Common myeloid progenitor, CD34-positive (primary cell): Measurements from ENCODE around the gene ZNF276.
A peak's percentile ranks its signal among the peaks of the same experiment; 100 is the strongest.

ENCODE experiments used
- CTCF ChIA-PET: fragments of 350-600 bp; sonication (Branson Sonifier 250); formaldehyde crosslinking; loops from one replicate; lab custom pipeline; 2021; ENCODE audit warnings: antibody characterized with exemption; lab: Charles Lee
- POLR2A ChIA-PET: fragments of 350-600 bp; sonication (Branson Sonifier 250); formaldehyde crosslinking; loops from one replicate; lab custom pipeline; 2021; ENCODE audit warnings: antibody characterized with exemption; lab: Charles Lee
- DNase-seq, 3 donors: peaks; one replicate each; pipeline versions ENCODE4 v3.0.0 to v3.0.0-alpha.2; 2013
- H3K27ac ChIP-seq, 2 experiments: 1 replicate in 1 of 2; 2 replicates in 1 of 2; pipeline ENCODE4 v1.7.0; 2013; ENCODE audit warnings: inconsistent platforms in 2 of 2, low read length in 2 of 2, mild to moderate bottlenecking in 2 of 2, low read depth in 1 of 2, moderate library complexity in 1 of 2; ENCODE audit not compliant: severe bottlenecking in 2 of 2, insufficient read depth in 1 of 2, poor library complexity in 1 of 2
- H3K27me3 ChIP-seq, 5 experiments: replicated peaks in 2 of 5; 1 replicate in 3 of 5; 2 replicates in 2 of 5; pipeline versions ENCODE4 v1.6.1 to v1.7.0; 2013; ENCODE audit warnings: low read length in 4 of 5, mild to moderate bottlenecking in 2 of 5, moderate library complexity in 2 of 5, inconsistent platforms in 1 of 5; ENCODE audit not compliant: insufficient read depth in 5 of 5, control insufficient read depth in 4 of 5
- H3K36me3 ChIP-seq, 4 experiments: 1 replicate in 2 of 4; 2 replicates in 2 of 4; pipeline versions ENCODE4 v1.6.1 to v1.7.0; 2013; ENCODE audit warnings: low read length in 3 of 4, control low read depth in 1 of 4, mild to moderate bottlenecking in 1 of 4; ENCODE audit not compliant: control insufficient read depth in 4 of 4, insufficient read depth in 4 of 4
- H3K4me1 ChIP-seq, 4 experiments: 1 replicate in 3 of 4; 2 replicates in 1 of 4; pipeline versions ENCODE4 v1.6.1 to v1.7.1; 2013; ENCODE audit warnings: low read length in 3 of 4, mild to moderate bottlenecking in 3 of 4, control low read depth in 1 of 4, inconsistent platforms in 1 of 4, moderate library complexity in 1 of 4; ENCODE audit not compliant: control insufficient read depth in 4 of 4, insufficient read depth in 4 of 4; ENCODE audit errors: control extremely low read depth in 1 of 4
- H3K4me3 ChIP-seq, 7 experiments: 1 replicate in 4 of 7; 2 replicates in 3 of 7; pipeline versions ENCODE4 v1.5.1 to v1.7.0; 2013; ENCODE audit warnings: mild to moderate bottlenecking in 7 of 7, low read length in 6 of 7, moderate library complexity in 6 of 7, inconsistent platforms in 2 of 7, low read depth in 2 of 7, control low read depth in 1 of 7; ENCODE audit not compliant: insufficient read depth in 4 of 7, control insufficient read depth in 1 of 7; ENCODE audit errors: extremely low read depth in 1 of 7
- H3K9me3 ChIP-seq, 5 experiments: 1 replicate in 4 of 5; 2 replicates in 1 of 5; pipeline versions ENCODE4 v1.6.1 to v1.7.1; 2013; ENCODE audit warnings: low read length in 4 of 5, mild to moderate bottlenecking in 2 of 5, inconsistent platforms in 1 of 5, low read depth in 1 of 5, moderate library complexity in 1 of 5; ENCODE audit not compliant: control insufficient read depth in 4 of 5, insufficient read depth in 2 of 5; ENCODE audit errors: control extremely low read depth in 1 of 5
- WGBS: methylation state at CpG from one replicate; pipeline ENCODE4 v1.1.5; 2013; ENCODE audit not compliant: insufficient coverage; 5-methylcytosine and 5-hydroxymethylcytosine counted together

The ZNF276 gene

DNA sequence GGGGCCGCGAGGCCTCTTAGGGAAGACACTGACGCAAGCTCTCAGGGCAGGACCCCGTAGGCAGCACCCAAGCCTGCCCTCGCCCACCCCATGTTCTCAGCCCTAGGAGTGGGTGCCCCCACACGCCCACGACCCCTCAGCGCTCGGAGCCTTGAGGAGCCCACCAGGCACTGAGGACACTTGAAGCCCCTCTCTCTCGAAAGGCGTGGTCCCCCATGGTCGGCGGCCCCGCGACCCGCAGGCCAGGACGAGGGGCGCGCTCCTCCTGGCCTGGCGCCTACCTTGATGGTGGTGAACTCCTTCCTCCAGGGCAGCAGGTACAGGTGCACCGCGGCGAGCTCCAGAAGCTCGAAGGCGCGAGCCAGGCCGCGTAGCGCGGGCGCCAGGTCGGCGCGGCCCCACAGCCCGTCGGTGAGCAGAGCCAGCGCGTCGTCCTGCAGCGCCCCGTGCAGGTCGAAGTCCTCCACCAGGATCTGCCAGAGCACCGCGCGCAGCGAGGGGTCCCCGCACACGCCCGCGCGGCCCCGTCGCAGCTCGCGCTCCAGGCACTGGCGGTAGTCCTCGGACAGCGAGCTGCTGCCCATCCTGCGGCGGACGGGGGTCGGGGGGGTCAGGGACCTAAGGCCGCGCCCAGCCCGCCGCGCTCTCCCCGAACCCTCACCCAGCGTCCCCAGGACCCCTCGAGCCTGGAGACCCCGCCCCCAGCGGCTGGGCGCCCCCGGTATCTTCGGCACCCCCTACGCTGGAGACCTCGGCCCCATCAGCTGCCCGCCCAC lies 20.5 kb upstream of the ZNF276 start:
- Histone ChIP-seq H3K27ac (peak overlapping the region in 1 of 2 experiments; percentile 66), H3K9me3 (no peaks in the 10 kb centered on the region), H3K4me1 (peaks cover 2 to 34% (median 32%) of the 10 kb centered on the region in 4 experiments), H3K36me3 (peaks cover 0 to 11% (median 5%) of the 10 kb centered on the region in 4 experiments), H3K4me3 (peak overlapping the region; percentile 61 to 84 (median 71)), H3K27me3 (no peaks in the 10 kb centered on the region)
- CTCF ChIA-PET, result interaction anchor here (0.8 to 16.5 kb wide), 24 partner anchors 8 to 163 kb away, joined by 3 to 195 read pairs (median 4); partner anchors contain the start of gene CDK10
- 1% methylated on average over 68 of the region's 78 CpGs for WGBS
- POLR2A ChIA-PET, result interaction anchor here (0.6 to 1.2 kb wide), 5 partner anchors 19 to 918 kb away, joined by 3 to 4 read pairs (median 4); partner anchors contain the start of genes CHMP1A, SPATA33 and ZNF276
- peak in 2 of 3 donors; percentile 66 to 74 for DNase-seq

DNA sequence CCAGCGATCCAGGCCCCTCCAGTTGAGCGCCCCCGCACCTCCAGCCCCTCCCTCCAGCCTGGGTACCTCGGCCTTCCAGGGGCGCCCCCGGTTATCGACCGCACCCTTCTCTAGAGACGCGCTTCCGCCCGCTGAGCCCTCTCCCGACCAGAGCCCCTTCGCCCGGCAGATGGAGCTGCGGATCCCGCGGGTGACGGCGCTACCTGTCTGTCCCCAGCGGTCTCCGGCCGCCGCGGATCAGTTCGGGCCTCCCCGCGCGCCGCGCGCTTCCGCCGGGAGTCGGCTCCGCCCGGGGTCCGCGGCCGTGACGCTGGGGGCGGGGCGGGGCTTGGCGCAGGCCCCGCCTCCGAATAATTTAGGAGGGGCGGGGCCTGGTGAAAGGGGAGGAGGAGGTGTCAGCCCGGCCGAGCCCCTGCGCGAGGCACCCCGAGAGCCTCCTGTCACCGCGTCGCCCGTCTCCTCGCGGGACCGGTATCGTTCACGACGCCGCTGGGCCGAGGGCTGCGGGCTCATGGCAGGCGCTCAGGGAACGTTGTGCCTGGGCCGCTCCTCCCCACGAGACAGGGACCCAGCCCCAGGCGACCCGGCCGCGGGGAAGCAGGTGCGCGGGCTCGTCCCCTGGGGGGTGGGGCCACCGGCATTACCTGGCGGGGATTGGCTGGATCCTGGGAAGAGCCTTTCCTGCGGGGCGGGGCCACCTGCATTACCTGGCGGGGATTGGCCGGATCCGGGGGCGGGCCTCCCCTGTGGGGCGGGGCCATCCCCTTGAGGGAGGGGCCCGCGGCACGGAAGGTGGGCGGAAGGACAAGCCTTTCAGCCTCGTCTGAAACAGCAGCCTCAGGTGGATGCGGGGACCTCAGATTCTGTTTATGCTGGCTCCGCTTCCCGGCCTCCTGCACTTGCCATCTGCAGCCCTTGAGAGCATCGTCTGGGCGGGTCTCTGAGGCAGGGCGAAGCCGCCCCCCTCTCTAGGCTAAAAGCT lies 19.6 kb upstream of the ZNF276 start, which contains the start of gene SPATA2L:
Gene SPATA2L, minus strand, starts transcription at position 281 of the 982 bp plus-strand sequence. CDS start 473 bp downstream, outside the sequence.
- POLR2A ChIA-PET, result interaction anchor here (0.6 to 1.2 kb wide), 5 partner anchors 18 to 119 kb away, joined by 3 to 4 read pairs (median 3); partner anchors contain the start of gene ZNF276
- Histone ChIP-seq H3K27ac (peak within 1 kb of the TSS in 1 of 2 experiments; percentile 66), H3K36me3 (peaks cover 0 to 9% (median 1%) of the 10 kb centered on the region in 4 experiments), H3K4me1 (peaks cover 2 to 30% (median 26%) of the 10 kb centered on the region in 4 experiments), H3K27me3 (no peaks in the 10 kb centered on the region), H3K4me3 (peak within 1 kb of the TSS; percentile 61 to 84 (median 71)), H3K9me3 (no peaks in the 10 kb centered on the region)
- CTCF ChIA-PET, result interaction anchor here (1.0 to 16.5 kb wide), 6 partner anchors 9 to 162 kb away, joined by 4 to 195 read pairs (median 8); no protein-coding TSS in a partner anchor
- DNase-seq, result peak; percentile 92 to 96 (median 96)
- under 1% methylated on average over 92 of the region's 97 CpGs for WGBS

DNA sequence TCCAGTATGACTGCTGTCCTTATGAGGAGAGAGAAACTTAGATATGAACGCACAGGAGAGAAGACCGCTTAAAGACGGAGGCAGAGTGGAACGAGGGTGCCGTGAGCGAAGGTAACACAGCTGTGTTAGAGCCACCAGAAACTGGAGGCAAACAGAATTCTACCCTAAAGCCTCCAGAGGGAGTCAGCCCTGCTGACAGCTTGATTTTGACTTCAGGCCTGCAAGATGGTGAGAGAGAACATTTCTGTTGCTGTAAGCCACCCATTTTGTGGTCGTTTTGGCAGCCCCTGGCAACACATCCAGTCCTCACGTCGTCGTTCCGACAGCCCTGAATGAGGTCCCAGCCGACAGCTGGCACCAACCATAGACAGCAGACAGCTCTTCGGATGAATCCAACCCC lies 17.1 kb upstream of the ZNF276 start:
- Histone ChIP-seq H3K27ac (no peak overlapping the region), H3K9me3 (no peaks in the 10 kb centered on the region), H3K4me1 (peaks cover 2 to 27% (median 22%) of the 10 kb centered on the region in 4 experiments), H3K36me3 (no peaks in the 10 kb centered on the region), H3K27me3 (no peaks in the 10 kb centered on the region), H3K4me3 (no peak overlapping the region)
- WGBS, result 91% methylated on average over 11 of the region's 13 CpGs
- no peak for DNase-seq
- ChIA-PET CTCF (interaction anchor here (0.7 to 16.5 kb wide), 7 partner anchors 13 to 206 kb away, joined by 3 to 195 read pairs (median 17); partner anchors contain the start of gene VPS9D1), POLR2A (no interaction called here)

DNA sequence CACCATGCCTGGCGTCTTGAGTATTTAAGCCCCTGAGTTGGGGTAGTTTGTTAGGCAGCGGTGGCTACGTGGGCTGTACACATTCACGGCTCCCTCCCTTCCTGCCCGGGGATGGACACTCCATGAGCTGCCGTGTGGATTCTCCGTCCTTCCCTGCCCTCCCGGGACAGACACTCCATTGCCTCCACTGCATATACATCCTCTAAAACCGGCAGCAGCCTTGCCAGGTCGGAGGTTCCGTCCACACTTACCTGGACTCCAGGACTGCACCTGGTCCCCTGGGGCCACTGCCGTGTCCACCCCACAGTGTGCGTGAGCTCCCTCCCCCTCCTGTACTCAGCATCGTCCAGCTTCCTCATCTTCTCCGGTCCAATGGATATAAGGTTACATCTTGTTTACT lies 16.3 kb upstream of the ZNF276 start:
- peaks cover 2 to 24% (median 18%) of the 10 kb centered on the region in 4 experiments for H3K4me1 ChIP-seq
- 89% methylated on average over 12 of the region's 15 CpGs for WGBS

DNA sequence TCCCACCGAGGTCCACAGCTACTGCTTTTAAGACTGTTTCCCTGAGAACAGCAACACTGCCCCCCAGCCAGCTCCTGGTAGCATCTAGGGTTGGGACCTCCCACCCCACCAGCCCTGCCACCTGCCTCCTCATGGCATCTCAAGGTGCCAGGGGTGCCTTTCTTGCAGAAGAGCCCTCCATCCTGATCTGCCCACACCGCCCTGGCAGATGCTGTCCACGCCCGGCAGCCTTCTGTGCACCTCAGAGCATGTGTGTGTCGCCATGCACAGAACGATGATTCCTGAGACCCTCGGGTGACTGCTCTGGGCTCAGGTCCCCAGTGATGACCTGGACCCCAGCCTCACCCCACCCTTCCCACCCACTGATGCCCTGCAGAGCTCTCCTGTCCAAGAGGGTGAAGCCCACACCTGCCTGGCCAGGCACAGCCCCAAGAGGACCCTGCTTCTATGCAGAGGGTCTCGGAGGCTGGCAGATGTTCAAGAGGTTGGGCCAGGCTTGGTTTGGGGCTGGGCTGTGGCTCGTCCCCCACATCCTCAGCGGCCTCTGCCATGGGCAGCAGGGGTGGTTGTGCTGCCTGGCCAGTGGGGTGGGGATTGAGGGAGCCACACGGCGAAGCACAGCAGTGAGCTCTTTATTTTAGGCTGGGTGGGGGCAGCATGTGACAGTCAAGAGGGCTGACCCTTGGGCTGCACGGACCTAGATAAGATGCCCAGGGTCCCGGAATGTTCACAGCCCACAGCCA lies 14.6 kb upstream of the ZNF276 start:
- DNase-seq, result no peak
- Histone ChIP-seq H3K4me3 (peak overlapping the region in 1 of 7 experiments; percentile 40), H3K27ac (no peak overlapping the region), H3K36me3 (no peaks in the 10 kb centered on the region), H3K27me3 (no peaks in the 10 kb centered on the region), H3K4me1 (peaks cover 0 to 9% (median 6%) of the 10 kb centered on the region in 4 experiments), H3K9me3 (no peaks in the 10 kb centered on the region)
- POLR2A ChIA-PET, result interaction anchor here (0.6 to 1.2 kb wide), 4 partner anchors 12 to 19 kb away, joined by 3 to 4 read pairs (median 3); partner anchors contain the start of gene VPS9D1
- CTCF ChIA-PET, result interaction anchor here (0.6 to 16.5 kb wide), 26 partner anchors 11 to 203 kb away, joined by 3 to 195 read pairs (median 4); partner anchors contain the start of genes TCF25 and VPS9D1
- WGBS, result 95% methylated on average over 13 of the region's 14 CpGs

More for the DNA sequence above, 16.3 kb upstream of the ZNF276 start:
- ChIA-PET POLR2A (no interaction called here), CTCF (interaction anchor here (1.1 to 16.5 kb wide), 11 partner anchors 8 to 205 kb away, joined by 3 to 195 read pairs (median 15); partner anchors contain the start of gene VPS9D1)
- Histone ChIP-seq H3K27me3 (no peaks in the 10 kb centered on the region), H3K27ac (no peak overlapping the region), H3K36me3 (no peaks in the 10 kb centered on the region), H3K4me3 (no peak overlapping the region), H3K9me3 (no peaks in the 10 kb centered on the region)
- no peak for DNase-seq

DNA sequence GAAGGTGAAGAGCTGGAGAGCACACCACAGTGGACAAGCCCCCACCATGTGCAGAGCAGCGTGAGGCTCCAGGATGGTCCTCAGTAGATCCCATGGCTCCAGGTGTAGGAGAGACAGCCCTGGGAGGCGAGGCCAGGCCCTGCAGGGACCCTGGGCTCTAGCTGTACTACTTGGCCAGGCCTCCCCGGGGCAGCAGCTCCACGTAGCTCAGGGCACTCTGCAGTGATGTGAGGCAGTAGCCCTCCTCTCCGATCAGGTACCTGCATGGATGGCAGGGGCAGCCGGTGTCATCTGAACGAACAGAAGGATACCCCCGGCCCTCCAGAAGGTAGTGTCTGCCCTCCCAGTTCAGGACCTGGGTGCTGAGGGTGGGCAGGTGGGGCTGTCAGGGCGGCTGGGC lies 13.6 kb upstream of the ZNF276 start:
- no peak overlapping the region for H3K4me3 ChIP-seq
- no peak overlapping the region for H3K27ac ChIP-seq
- ChIA-PET POLR2A (interaction anchor here (0.9 kb wide), 1 partner anchor 18 kb away, joined by 3 read pairs; no protein-coding TSS in a partner anchor), CTCF (interaction anchor here (1.0 to 16.5 kb wide), 10 partner anchors 10 to 156 kb away, joined by 3 to 195 read pairs (median 9); partner anchors contain the start of gene VPS9D1)
- no peaks in the 10 kb centered on the region for H3K27me3 ChIP-seq
- WGBS, result 98% methylated on average over 9 of the region's 9 CpGs
- no peaks in the 10 kb centered on the region for H3K36me3 ChIP-seq
- H3K4me1 ChIP-seq, result peaks cover 0 to 14% (median 12%) of the 10 kb centered on the region in 4 experiments
- H3K9me3 ChIP-seq, result no peaks in the 10 kb centered on the region
- DNase-seq, result no peak
